Measurements from ENCODE around the gene OSBPL3.

GRCh38 chr7:24908727-24909126, 71.3 kb downstream of the OSBPL3 start:
- no peak for TF ChIP-seq EZH2 (IDR thresholded peaks at IDR 0.05; ENCODE audit: insufficient read depth, poor library complexity, severe bottlenecking)
- no peak for TF ChIP-seq EZH2phosphoT487 (IDR thresholded peaks at IDR 0.05; ENCODE audit: insufficient read depth, low read depth)

All from GM23248 (cell line).